Anterior cingulate cortex (tissue), 58 donors: Measurements from ENCODE around the gene MYH6.
"Not testable (repeated sequence)": the region's sequence is repeated elsewhere in the genome, so short reads cannot be mapped to it uniquely, and the experiment has no call there.

Source experiments
- DNase-seq, 58 donors: peaks; one replicate each; lab custom pipeline; 2025; lab: John Stamatoyannopoulos, UW

Gene MYH6

DNA sequence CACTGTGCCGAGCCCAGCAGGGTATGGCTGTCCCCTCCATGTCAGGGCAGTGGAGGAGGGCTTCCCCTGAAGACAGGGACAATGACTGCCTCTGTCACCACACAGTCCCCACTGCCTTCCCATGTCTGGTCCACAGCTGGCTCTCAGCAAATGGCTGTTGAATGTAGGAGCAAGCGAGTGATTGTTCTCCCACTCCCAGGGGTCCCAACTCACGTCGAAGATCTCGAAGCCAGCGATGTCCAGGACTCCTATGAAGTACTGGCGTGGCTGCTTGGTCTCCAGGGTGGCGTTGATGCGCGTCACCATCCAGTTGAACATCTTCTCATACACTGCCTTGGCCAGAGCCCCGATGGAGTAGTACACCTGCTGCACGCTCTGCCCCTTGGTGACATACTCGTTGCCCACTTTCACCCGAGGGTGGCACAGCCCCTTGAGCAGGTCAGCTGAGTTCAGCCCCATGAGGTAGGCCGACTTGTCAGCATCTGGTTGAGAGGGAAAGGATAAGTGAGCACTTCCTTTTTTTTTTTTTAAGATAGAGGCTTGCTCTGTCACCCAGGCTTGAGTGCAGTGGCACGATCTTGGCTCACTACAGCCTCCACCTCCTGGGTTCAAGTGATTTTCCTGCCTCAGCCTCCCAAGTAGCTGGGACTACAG is 7.5 kb downstream of the MYH6 start:
- not testable (repeated sequence) for DNase-seq

DNA sequence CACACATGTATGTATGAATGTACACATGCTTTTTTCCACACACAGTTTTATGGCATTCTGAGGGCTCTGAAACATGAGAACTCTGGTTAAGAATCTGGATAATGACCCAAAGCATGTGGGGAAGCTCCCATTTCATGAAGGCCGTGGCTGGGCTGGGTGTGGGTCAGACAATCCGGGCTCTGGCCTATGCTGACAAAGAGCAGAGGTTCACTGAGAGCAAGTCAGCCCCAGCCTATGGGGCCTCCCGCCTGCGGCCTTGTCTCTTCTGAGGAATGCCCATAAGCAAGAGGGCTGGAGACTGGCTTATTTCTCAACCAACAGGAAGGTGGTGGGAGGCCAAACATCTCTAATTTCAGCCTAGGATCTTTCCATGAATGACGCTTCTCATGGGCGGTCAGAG is 8.5 kb downstream of the MYH6 start:
- DNase-seq, result no peak

GRCh38 chr14:23399136-23399535 is 8.9 kb downstream of the MYH6 start:
- DNase-seq, result no peak

DNA sequence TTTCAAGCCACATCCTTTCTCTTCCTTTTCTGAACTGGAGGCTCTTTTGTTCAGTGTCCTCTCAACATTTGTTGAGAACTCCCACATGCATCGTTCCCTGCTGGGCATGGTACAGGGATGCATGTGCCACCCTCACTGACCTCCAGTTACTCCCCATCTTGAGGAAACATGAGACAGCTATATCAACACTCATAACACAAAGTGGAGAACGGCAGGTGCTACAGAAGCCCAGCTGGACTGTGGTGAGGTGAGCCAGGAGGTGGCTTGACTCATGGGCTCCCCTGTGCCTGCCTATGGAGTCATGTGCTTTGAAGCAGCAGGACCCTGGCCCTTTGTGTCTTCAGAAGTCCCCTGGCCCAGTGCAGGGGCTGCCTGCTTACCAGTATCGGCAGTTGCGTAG is 9.7 kb downstream of the MYH6 start:
- no peak for DNase-seq

- no peak for DNase-seq
These were observed 11.2 kb downstream of the MYH6 start for GRCh38 chr14:23396781-23397407.

GRCh38 chr14:23396126-23396525 is 11.9 kb downstream of the MYH6 start:
- DNase-seq, result no peak

GRCh38 chr14:23392613-23393012 is 15.5 kb downstream of the MYH6 start:
- DNase-seq, result no peak

DNA sequence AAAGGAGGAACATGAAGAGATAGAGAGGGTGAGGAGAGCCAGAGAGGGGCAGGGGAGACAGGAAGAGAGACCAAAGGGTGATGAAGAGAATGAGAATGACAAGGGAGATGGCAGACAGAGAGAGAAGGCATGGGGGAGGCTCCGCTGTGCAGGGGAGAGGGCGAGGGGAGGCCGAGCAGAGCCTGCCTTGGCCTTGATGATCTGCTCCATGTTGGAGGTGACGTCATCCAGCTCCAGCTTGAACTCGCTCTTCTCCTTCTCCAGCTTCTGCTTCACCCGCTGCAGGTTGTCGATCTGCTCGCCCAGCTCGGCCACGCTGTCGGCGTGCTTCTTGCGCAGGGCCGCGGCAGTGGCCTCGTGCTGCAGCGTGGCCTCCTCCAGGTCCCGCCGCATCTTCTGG is 18.2 kb downstream of the MYH6 start:
- DNase-seq, result not testable (repeated sequence)

DNA sequence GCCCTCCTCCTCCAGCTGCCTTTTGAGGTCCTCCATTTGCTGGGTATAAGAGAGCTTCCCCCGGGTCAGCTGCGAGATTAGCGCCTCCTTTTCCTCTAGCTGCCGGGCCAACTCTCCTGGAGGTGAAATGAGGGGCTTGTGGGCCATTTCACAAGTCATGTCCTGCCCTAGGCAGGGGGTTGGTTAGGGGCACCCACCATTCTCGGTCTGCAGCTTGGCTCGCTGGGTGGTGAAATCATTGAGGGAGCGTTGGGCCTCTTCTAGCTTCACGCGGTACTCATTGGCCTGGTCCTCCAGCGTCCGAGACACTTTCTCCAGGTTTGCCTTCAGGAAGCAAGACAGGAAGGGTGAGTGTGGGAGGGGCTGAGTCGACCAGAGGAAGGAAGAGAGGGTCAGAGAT is 18.7 kb downstream of the MYH6 start:
- DNase-seq, result no peak

GRCh38 chr14:23388996-23389395 is 19.1 kb downstream of the MYH6 start:
- no peak for DNase-seq

- no peak for DNase-seq
These were observed 19.9 kb downstream of the MYH6 start for GRCh38 chr14:23387916-23388882.

GRCh38 chr14:23386999-23387398 is 21.1 kb downstream of the MYH6 start:
- no peak for DNase-seq

GRCh38 chr14:23386266-23386657 is 21.8 kb downstream of the MYH6 start:
- not testable (repeated sequence) for DNase-seq

GRCh38 chr14:23385642-23386265 is 22.3 kb downstream of the MYH6 start:
- DNase-seq, result no peak

GRCh38 chr14:23385244-23385641 is 22.8 kb downstream of the MYH6 start:
- no peak for DNase-seq

- no peak for DNase-seq
These were observed 23.6 kb downstream of the MYH6 start for GRCh38 chr14:23384364-23385080.

- no peak for DNase-seq
These were observed 25.2 kb downstream of the MYH6 start for GRCh38 chr14:23382731-23383440.

DNA sequence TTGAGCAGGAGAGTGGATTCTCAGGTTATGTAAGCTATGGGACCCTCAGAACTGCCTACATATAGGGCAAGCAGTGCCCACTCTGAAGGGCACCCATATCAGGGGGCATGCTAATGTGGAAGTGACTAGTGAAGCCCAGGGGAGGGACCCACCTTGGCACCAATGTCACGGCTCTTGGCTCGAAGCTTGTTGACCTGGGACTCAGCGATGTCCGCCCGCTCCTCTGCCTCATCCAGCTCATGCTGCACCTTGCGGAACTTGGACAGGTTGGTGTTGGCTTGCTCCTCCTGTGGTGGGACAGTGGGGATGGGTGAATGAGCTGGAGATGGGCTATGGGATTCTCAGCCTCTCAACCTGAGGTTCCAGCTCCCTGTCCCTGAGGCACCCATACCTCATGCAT is 25.8 kb downstream of the MYH6 start:
- DNase-seq, result no peak

DNA sequence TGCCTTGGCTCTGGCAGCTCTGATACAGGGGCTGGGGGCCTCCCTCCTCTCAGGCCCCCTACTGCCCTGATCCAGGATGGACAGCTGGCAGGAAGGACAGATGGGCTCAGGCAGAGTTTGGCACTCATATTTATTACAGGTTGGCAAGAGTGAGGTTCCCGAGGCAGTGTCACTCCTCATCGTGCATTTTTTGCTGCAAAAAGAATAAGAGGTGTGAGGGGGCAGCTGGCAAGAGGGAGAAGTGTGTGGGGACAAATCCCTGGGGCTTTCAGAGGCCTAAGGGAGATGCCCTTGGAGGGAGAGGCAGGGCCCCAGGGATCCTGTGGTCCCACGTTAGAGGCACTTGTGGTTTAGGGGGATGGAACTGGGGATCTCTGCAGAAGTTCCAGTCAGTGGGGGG is 26.2 kb downstream of the MYH6 start:
- DNase-seq, result no peak

GRCh38 chr14:23380976-23381375 is 27.1 kb downstream of the MYH6 start:
- DNase-seq, result no peak
